GM12892 (cell line): Measurements from ENCODE around the gene ANKRD27.

Experiments used
- POLR2A ChIP-seq: IDR thresholded peaks from 2 replicates; pipeline ENCODE4 v1.6.1; 2011; ENCODE audit warnings: low read depth, low read length, control low read depth
- TAF1 ChIP-seq: IDR thresholded peaks from 2 replicates; pipeline ENCODE4 v1.6.1; 2011; ENCODE audit warnings: low read depth, mild to moderate bottlenecking, control low read depth, low read length, borderline replicate concordance

- TF ChIP-seq TAF1, result no peak
- no peak for TF ChIP-seq POLR2A
Observed at GRCh38 chr19:32708457-32708856, 33.5 kb upstream of the ANKRD27 start.
